K562 (cell line): ENCODE results near the gene PEX10. TPM values are rescaled to one million over a fixed set of nuclear protein-coding genes. Genes with fewer than 3 reads are reported as not detected.

ENCODE experiments used
- ATAC-seq: fragments of 200-7000 bp; cut with Tn5 transposase; 3 replicates; pipeline ENCODE4 v1.9.1; 2020; ENCODE audit warnings: moderate library complexity
- BruUV-seq: library from RNA; stranded (reverse); fragments of 400-500 nt; replicated peaks from 2 replicates; lab custom pipeline; 2021; lab: Mats Ljungman, UMichigan
- CTCF ChIA-PET: fragments of 300-600 bp; formaldehyde crosslinking; extraction: SDS; loops from one replicate; lab custom pipeline; 2021; ENCODE audit warnings: low intra/inter-chr PET ratio; lab: Yijun Ruan, JAX
- POLR2A ChIA-PET: fragments of 300-600, 350-650 bp; sonication (Branson Sonifier 250); formaldehyde crosslinking; extraction: SDS; loops from one replicate; lab custom pipeline; 2021; ENCODE audit warnings: antibody characterized with exemption, inconsistent platforms; lab: Yijun Ruan, JAX
- DNase-seq, 4 experiments: peaks; one replicate each; pipeline versions ENCODE4 v3.0.0 to v3.0.0-alpha.2; 2011 to 2018; ENCODE audit warnings: low spot score in 3 of 4, mixed read lengths in 3 of 4; ENCODE audit errors: extremely low read depth in 1 of 4
- FAIRE-seq: peaks from 2 replicates; lab custom pipeline; 2011; peaks lifted over from hg19 to GRCh38; lab: Jason Lieb, UNC
- H2AFZ ChIP-seq: 2 replicates; pipeline ENCODE4 v1.6.0; 2011; ENCODE audit warnings: low read depth, low read length, control low read depth, inconsistent platforms
- H3K27ac ChIP-seq: fragments of 200-600 bp; 3 replicates; pipeline ENCODE4 v1.8.0; 2011; ENCODE audit warnings: low read depth, mild to moderate bottlenecking, control low read depth, inconsistent platforms, low read length, moderate library complexity, mixed read lengths; ENCODE audit errors: extremely low read depth
- H3K27me3 ChIP-seq, 2 experiments: fragments of 300-600 bp in 1 of 2; 2 replicates in 1 of 2; 3 replicates in 1 of 2; pipeline versions ENCODE4 v1.6.0 to v1.8.0; 2011; ENCODE audit warnings: inconsistent platforms in 2 of 2, low read length in 2 of 2, mild to moderate bottlenecking in 1 of 2, mixed read lengths in 1 of 2, moderate library complexity in 1 of 2; ENCODE audit not compliant: control insufficient read depth in 2 of 2, insufficient read depth in 2 of 2
- H3K36me3 ChIP-seq: fragments of 300-600 bp; 3 replicates; pipeline ENCODE4 v1.8.0; 2011; ENCODE audit warnings: mild to moderate bottlenecking, low read length, inconsistent platforms; ENCODE audit not compliant: control insufficient read depth, insufficient read depth
- H3K4me1 ChIP-seq, 2 experiments: fragments of 200-600 bp in 1 of 2; replicated peaks in 1 of 2; 2 replicates in 1 of 2; 3 replicates in 1 of 2; pipeline versions ENCODE4 v1.5.1 to v1.8.0; 2011; ENCODE audit warnings: inconsistent platforms in 2 of 2, low read length in 2 of 2, mild to moderate bottlenecking in 1 of 2, mixed read lengths in 1 of 2, moderate library complexity in 1 of 2; ENCODE audit not compliant: control insufficient read depth in 2 of 2, insufficient read depth in 2 of 2
- H3K4me2 ChIP-seq: 2 replicates; pipeline ENCODE4 v1.6.1; 2011; ENCODE audit warnings: low read length, control low read depth, inconsistent platforms, mixed read lengths; ENCODE audit not compliant: insufficient read depth
- H3K4me3 ChIP-seq: fragments of 200-600 bp; sonication (generic), shearing (Covaris generic); 2 replicates; pipeline ENCODE4 v1.5.1; 2016; ENCODE audit warnings: control low read depth, inconsistent platforms
- H3K79me2 ChIP-seq: fragments of 200-600 bp; 3 replicates; pipeline ENCODE4 v1.8.0; 2011; ENCODE audit warnings: low read length, inconsistent platforms; ENCODE audit not compliant: control insufficient read depth, insufficient read depth
- H3K9ac ChIP-seq, 2 experiments: 2 replicates each; pipeline versions ENCODE4 v1.6.0 to v1.6.1; 2011; ENCODE audit warnings: low read depth in 2 of 2, low read length in 2 of 2, control low read depth in 1 of 2, inconsistent platforms in 1 of 2, mild to moderate bottlenecking in 1 of 2, mixed read lengths in 1 of 2; ENCODE audit not compliant: insufficient read depth in 1 of 2
- H3K9me1 ChIP-seq: one replicate; pipeline ENCODE4 v1.6.0; 2011; ENCODE audit warnings: inconsistent platforms, mild to moderate bottlenecking, low read length, moderate library complexity; ENCODE audit not compliant: control insufficient read depth, insufficient read depth
- H3K9me3 ChIP-seq: replicated peaks from 2 replicates; pipeline ENCODE4 v1.5.1; 2011; ENCODE audit warnings: low read depth, low read length, inconsistent platforms; ENCODE audit not compliant: control insufficient read depth, insufficient read depth
- H4K20me1 ChIP-seq: replicated peaks from 2 replicates; pipeline ENCODE4 v1.6.1; 2011; ENCODE audit warnings: low read length, inconsistent platforms, mixed read lengths; ENCODE audit not compliant: control insufficient read depth, insufficient read depth
- POLR2G ChIP-seq: fragments of 200-400 bp; formaldehyde crosslinking; IDR thresholded peaks from 2 replicates; pipeline ENCODE4 v1.6.1; 2017; ENCODE audit warnings: low read depth, mild to moderate bottlenecking, antibody characterized with exemption, low read length, moderate library complexity
- PTTG1 ChIP-seq: fragments of 450-650 bp; IDR thresholded peaks from 2 replicates; pipeline ENCODE4 v1.6.1; 2016; ENCODE audit warnings: low read depth, mild to moderate bottlenecking, missing genetic modification characterization, missing compliant biosample characterization
- SUPT5H ChIP-seq: fragments of 450-650 bp; IDR thresholded peaks from 2 replicates; pipeline ENCODE4 v1.6.1; 2016
- ZNF518B ChIP-seq: fragments of 250-450 bp; sonication (Bioruptor Pico); IDR thresholded peaks from 2 replicates; pipeline ENCODE4 v1.5.0; 2021; ENCODE audit warnings: mild to moderate bottlenecking, moderate library complexity
- WGBS: fragments of 100-300 bp; shearing (Covaris generic); methylation state at CpG from one replicate; pipeline ENCODE4 v1.1.6; 2016; ENCODE audit warnings: low coverage, mixed read lengths; ENCODE audit not compliant: insufficient coverage; ENCODE audit errors: missing lambda C conversion rate; 5-methylcytosine and 5-hydroxymethylcytosine counted together
- in situ Hi-C: fragments of 300-500 bp; cut with MboI; formaldehyde crosslinking; loops from 4 replicates; pipeline ENCODE4 v1.15.0; 2018; ENCODE audit warnings: inconsistent platforms, mixed read lengths
- intact Hi-C: fragments of 100-400 bp; cut with micrococcal nuclease; formaldehyde crosslinking; loops from 2 replicates; pipeline ENCODE4 v1.14.2; 2022
- polyA plus RNA-seq, 8 experiments: library from polyadenylated mRNA; depleted of rRNA in 4 of 8; stranded (reverse) in 5 of 8; unstranded in 3 of 8; fragments of >200 nt; fragmentation: Nextera tagmentation in 2 of 8; fragmentation: Illumina TruSeq in 1 of 8; extraction: Ambion mirVana in 2 of 8; extraction: Trizol in 1 of 8; gene quantifications; 2 replicates each; pipeline versions ENCODE4 v1.2.1 to v1.2.3, GENCODE V29; 2011 to 2014; ENCODE audit warnings: inconsistent platforms in 1 of 8, missing spikeins in 1 of 8
- total RNA-seq, 7 experiments: library from RNA; depleted of rRNA in 6 of 7; stranded (reverse); fragments of >200 nt in 6 of 7; fragmentation: Illumina TruSeq in 2 of 7; extraction: Trizol in 2 of 7; gene quantifications; 2 replicates each; pipeline versions ENCODE4 v1.2.1 to v1.2.3, GENCODE V29; 2011 to 2021; ENCODE audit warnings: low replicate concordance in 1 of 7
- TF ChIP-seq, protein P1 (sequence below): sonication (generic); formaldehyde crosslinking; IDR thresholded peaks from 2 replicates; pipeline ENCODE4 v1.8.1; 2023; ENCODE audit warnings: mild to moderate bottlenecking, missing genetic modification reagents
- TF ChIP-seq, protein P2 (sequence below), 2 experiments: fragments of 450-650 bp in 1 of 2; IDR thresholded peaks; 2 replicates each; pipeline ENCODE4 v1.6.1; 2011 to 2017; ENCODE audit warnings: low read depth in 2 of 2, antibody characterized with exemption in 1 of 2, borderline replicate concordance in 1 of 2, low read length in 1 of 2, mild to moderate bottlenecking in 1 of 2, mixed read lengths in 1 of 2; ENCODE audit not compliant: control insufficient read depth in 1 of 2
- TF ChIP-seq, protein P3 (sequence below): fragments of 450-650 bp; IDR thresholded peaks from 2 replicates; pipeline ENCODE4 v1.6.1; 2016; ENCODE audit warnings: mild to moderate bottlenecking

The PEX10 gene
- total and polyA plus RNA-seq, 9 of the 15 experiments (the other 6 are each of a cell fraction or from before 2014, with no cell fraction given), result 0.03 to 26.2 (median 8.7) TPM

- no peak for DNase-seq
- H3K36me3 ChIP-seq, result peaks cover 85% of the 10 kb centered on the region
Observed at GRCh38 chr1:2403273-2403672, 9.1 kb downstream of the PEX10 start.

More at GRCh38 chr1:2403273-2403672, 9.1 kb downstream of the PEX10 start:
- Histone ChIP-seq H3K4me1 (peaks cover 0 to 38% of the 10 kb centered on the region in 2 experiments; a peak in 1 of 5 replicates), H3K79me2 (no peaks in the 10 kb centered on the region; the same call in 2 of the 3 replicates), H2AFZ (no peak overlapping the region), H4K20me1 (peaks cover 9% of the 10 kb centered on the region; the same call in 1 of the 2 replicates), H3K9me1 (no peaks in the 10 kb centered on the region), H3K4me2 (no peak overlapping the region), H3K4me3 (no peak overlapping the region), H3K27me3 (no peaks in the 10 kb centered on the region), H3K9ac (peak overlapping the region in 1 of 2 experiments; percentile 50; a peak in 1 of 4 replicates), H3K9me3 (no peaks in the 10 kb centered on the region), H3K27ac (no peak overlapping the region)
- 92% methylated on average over 19 of the region's 19 CpGs for WGBS
- BruUV-seq, result TSS peak; percentile 53
- FAIRE-seq (no peak), ATAC-seq (no peak)
- ChIA-PET CTCF (no interaction called here), POLR2A (interaction anchor here (1.0 to 1.9 kb wide), 3 partner anchors 9 to 86 kb away, joined by 3 to 4 read pairs (median 3); partner anchors contain the start of gene PEX10)
- no peak for TF ChIP-seq PTTG1
- TF ChIP-seq ZNF518B (CRISPR knock-in tag), result no peak
- peak; percentile 23; the same call in 1 of the 2 replicates for TF ChIP-seq SUPT5H
- peak; percentile 43; the same call in 1 of the 2 replicates for TF ChIP-seq POLR2G
- TF ChIP-seq, protein P1, sequence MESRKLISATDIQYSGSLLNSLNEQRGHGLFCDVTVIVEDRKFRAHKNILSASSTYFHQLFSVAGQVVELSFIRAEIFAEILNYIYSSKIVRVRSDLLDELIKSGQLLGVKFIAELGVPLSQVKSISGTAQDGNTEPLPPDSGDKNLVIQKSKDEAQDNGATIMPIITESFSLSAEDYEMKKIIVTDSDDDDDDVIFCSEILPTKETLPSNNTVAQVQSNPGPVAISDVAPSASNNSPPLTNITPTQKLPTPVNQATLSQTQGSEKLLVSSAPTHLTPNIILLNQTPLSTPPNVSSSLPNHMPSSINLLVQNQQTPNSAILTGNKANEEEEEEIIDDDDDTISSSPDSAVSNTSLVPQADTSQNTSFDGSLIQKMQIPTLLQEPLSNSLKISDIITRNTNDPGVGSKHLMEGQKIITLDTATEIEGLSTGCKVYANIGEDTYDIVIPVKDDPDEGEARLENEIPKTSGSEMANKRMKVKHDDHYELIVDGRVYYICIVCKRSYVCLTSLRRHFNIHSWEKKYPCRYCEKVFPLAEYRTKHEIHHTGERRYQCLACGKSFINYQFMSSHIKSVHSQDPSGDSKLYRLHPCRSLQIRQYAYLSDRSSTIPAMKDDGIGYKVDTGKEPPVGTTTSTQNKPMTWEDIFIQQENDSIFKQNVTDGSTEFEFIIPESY, result 0 out of 2 replicates have a peak, but pooled peaks have one; percentile 26
- TF ChIP-seq, protein P2, sequence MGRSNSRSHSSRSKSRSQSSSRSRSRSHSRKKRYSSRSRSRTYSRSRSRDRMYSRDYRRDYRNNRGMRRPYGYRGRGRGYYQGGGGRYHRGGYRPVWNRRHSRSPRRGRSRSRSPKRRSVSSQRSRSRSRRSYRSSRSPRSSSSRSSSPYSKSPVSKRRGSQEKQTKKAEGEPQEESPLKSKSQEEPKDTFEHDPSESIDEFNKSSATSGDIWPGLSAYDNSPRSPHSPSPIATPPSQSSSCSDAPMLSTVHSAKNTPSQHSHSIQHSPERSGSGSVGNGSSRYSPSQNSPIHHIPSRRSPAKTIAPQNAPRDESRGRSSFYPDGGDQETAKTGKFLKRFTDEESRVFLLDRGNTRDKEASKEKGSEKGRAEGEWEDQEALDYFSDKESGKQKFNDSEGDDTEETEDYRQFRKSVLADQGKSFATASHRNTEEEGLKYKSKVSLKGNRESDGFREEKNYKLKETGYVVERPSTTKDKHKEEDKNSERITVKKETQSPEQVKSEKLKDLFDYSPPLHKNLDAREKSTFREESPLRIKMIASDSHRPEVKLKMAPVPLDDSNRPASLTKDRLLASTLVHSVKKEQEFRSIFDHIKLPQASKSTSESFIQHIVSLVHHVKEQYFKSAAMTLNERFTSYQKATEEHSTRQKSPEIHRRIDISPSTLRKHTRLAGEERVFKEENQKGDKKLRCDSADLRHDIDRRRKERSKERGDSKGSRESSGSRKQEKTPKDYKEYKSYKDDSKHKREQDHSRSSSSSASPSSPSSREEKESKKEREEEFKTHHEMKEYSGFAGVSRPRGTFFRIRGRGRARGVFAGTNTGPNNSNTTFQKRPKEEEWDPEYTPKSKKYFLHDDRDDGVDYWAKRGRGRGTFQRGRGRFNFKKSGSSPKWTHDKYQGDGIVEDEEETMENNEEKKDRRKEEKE (IDR thresholded peaks at IDR 0.05; ENCODE audit: borderline replicate concordance in 1 of 2, control insufficient read depth in 1 of 2, low read depth in 2 of 2, low read length in 1 of 2), result no peak
- TF ChIP-seq, protein P3, sequence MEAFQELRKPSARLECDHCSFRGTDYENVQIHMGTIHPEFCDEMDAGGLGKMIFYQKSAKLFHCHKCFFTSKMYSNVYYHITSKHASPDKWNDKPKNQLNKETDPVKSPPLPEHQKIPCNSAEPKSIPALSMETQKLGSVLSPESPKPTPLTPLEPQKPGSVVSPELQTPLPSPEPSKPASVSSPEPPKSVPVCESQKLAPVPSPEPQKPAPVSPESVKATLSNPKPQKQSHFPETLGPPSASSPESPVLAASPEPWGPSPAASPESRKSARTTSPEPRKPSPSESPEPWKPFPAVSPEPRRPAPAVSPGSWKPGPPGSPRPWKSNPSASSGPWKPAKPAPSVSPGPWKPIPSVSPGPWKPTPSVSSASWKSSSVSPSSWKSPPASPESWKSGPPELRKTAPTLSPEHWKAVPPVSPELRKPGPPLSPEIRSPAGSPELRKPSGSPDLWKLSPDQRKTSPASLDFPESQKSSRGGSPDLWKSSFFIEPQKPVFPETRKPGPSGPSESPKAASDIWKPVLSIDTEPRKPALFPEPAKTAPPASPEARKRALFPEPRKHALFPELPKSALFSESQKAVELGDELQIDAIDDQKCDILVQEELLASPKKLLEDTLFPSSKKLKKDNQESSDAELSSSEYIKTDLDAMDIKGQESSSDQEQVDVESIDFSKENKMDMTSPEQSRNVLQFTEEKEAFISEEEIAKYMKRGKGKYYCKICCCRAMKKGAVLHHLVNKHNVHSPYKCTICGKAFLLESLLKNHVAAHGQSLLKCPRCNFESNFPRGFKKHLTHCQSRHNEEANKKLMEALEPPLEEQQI, result no peak
- intact Hi-C loops (no loop called here), in situ Hi-C loops (no loop called here)
